Parathyroid adenoma (tissue), 2 donors: Measurements from ENCODE around the gene FBXL5.
A peak's percentile ranks its signal among the peaks of the same experiment; 100 is the strongest.

Experiments used
- H2AFZ ChIP-seq: fragments of 300-600 bp; sonication (generic); one replicate; pipeline ENCODE4 v1.7.0; 2017; ENCODE audit warnings: antibody characterized with exemption, mild to moderate bottlenecking
- H3K27ac ChIP-seq: fragments of 300-600 bp; sonication (generic); one replicate; pipeline ENCODE4 v1.7.0; 2017
- H3K27me3 ChIP-seq: fragments of 300-600 bp; sonication (generic); one replicate; pipeline ENCODE4 v1.7.0; 2017; ENCODE audit warnings: low read length; ENCODE audit not compliant: control insufficient read depth, insufficient read depth
- H3K36me3 ChIP-seq: fragments of 300-600 bp; sonication (generic); one replicate; pipeline ENCODE4 v1.7.0; 2017; ENCODE audit warnings: low read length; ENCODE audit not compliant: control insufficient read depth, insufficient read depth
- H3K4me1 ChIP-seq: fragments of 300-600 bp; sonication (generic); one replicate; pipeline ENCODE4 v1.7.0; 2017; ENCODE audit warnings: control low read depth
- H3K4me2 ChIP-seq: fragments of 300-600 bp; sonication (generic); one replicate; pipeline ENCODE4 v1.7.0; 2017; ENCODE audit warnings: low read length
- H3K4me3 ChIP-seq: fragments of 300-600 bp; sonication (generic); one replicate; pipeline ENCODE4 v1.7.0; 2017; ENCODE audit warnings: low read depth, low read length
- H3K79me2 ChIP-seq: fragments of 300-600 bp; sonication (generic); one replicate; pipeline ENCODE4 v1.7.0; 2017; ENCODE audit warnings: control low read depth
- H3K9ac ChIP-seq: fragments of 300-600 bp; sonication (generic); one replicate; pipeline ENCODE4 v1.7.0; 2017; ENCODE audit warnings: mild to moderate bottlenecking
- H3K9me3 ChIP-seq: fragments of 300-600 bp; sonication (generic); one replicate; pipeline ENCODE4 v1.7.0; 2017; ENCODE audit warnings: low read length; ENCODE audit not compliant: control insufficient read depth
- TF ChIP-seq, protein P1 (sequence below): fragments of 300-600 bp; sonication (generic); IDR thresholded peaks from one replicate; pipeline ENCODE4 v1.7.0; 2017; ENCODE audit warnings: antibody characterized with exemption, mild to moderate bottlenecking
- donor health status: primary hyperparathyroidism.

FBXL5 gene

DNA sequence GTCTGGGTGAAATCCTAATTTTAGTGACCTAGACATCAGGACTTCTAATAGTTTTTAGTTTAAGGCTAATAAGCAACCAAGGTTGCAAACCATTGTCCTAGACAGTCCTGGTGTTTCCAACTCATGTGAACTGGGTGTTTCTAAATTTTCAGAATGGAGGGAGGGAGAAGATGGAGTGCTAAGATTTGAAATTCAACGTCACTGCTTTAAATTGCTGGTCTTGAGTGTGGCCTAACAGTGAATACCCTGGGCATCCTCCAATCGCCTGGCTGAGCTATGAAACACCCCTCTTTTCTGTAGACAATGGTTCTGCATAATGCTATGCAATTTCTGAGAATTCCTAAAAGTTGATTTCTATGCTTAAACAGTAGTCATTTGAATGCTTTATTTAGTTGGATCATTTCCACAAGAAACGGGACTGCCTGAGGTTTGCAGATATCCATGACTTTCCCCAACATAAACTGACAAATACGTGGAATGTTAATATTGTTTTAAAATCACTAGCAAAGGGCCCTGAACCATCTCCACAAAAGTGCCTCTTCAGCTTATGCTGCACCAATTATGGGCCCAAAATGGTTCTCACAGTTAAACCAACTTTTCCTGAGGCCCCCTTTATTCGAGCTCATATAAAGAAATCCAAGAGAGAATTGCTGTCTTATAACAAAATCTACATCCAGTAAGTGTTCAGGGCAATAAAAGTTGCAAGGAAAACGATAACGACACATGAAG is 1.1 kb downstream of the FBXL5 start:
- peak overlapping the region; percentile 37 for H3K9ac ChIP-seq
- no peaks in the 10 kb centered on the region for H3K27me3 ChIP-seq
- peak overlapping the region; percentile 85 for H3K27ac ChIP-seq
- H3K79me2 ChIP-seq: peaks cover 12% of the 10 kb centered on the region
- no peaks in the 10 kb centered on the region for H3K36me3 ChIP-seq
- H3K9me3 ChIP-seq: no peaks in the 10 kb centered on the region
- peaks cover 2% of the 10 kb centered on the region for H3K4me1 ChIP-seq
- TF ChIP-seq, protein P1, sequence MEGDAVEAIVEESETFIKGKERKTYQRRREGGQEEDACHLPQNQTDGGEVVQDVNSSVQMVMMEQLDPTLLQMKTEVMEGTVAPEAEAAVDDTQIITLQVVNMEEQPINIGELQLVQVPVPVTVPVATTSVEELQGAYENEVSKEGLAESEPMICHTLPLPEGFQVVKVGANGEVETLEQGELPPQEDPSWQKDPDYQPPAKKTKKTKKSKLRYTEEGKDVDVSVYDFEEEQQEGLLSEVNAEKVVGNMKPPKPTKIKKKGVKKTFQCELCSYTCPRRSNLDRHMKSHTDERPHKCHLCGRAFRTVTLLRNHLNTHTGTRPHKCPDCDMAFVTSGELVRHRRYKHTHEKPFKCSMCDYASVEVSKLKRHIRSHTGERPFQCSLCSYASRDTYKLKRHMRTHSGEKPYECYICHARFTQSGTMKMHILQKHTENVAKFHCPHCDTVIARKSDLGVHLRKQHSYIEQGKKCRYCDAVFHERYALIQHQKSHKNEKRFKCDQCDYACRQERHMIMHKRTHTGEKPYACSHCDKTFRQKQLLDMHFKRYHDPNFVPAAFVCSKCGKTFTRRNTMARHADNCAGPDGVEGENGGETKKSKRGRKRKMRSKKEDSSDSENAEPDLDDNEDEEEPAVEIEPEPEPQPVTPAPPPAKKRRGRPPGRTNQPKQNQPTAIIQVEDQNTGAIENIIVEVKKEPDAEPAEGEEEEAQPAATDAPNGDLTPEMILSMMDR: no peak
- H3K4me3 ChIP-seq: peak overlapping the region; percentile 83
- H3K4me2 ChIP-seq: peak overlapping the region; percentile 94
- peak overlapping the region; percentile 68 for H2AFZ ChIP-seq

DNA sequence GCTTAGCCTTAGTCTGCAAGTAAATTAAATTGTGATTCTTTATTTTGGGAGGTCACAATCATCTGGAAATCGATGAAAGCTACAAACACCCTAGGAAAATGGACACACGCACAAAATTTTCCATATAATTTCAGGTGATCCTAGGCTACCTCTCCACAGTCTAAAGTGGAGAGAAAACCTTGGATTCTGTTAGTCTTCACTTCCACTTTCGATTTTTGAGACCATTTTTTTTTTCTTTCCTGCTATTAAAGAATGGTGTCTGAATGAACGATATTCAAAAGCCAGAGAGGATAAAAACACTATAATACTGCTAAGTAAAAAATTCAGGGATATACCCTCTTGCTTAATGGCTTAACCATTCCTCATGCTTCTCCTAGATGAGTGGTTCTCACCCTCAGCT is 1.7 kb downstream of the FBXL5 start:
- Histone ChIP-seq H3K4me2 (peak overlapping the region; percentile 94), H3K79me2 (peaks cover 14% of the 10 kb centered on the region), H3K4me3 (peak overlapping the region; percentile 83), H3K36me3 (no peaks in the 10 kb centered on the region), H3K4me1 (peaks cover 2% of the 10 kb centered on the region), H2AFZ (no peak overlapping the region), H3K27ac (peak overlapping the region; percentile 85), H3K9me3 (no peaks in the 10 kb centered on the region), H3K27me3 (no peaks in the 10 kb centered on the region), H3K9ac (no peak overlapping the region)
- TF ChIP-seq, protein P1: no peak

DNA sequence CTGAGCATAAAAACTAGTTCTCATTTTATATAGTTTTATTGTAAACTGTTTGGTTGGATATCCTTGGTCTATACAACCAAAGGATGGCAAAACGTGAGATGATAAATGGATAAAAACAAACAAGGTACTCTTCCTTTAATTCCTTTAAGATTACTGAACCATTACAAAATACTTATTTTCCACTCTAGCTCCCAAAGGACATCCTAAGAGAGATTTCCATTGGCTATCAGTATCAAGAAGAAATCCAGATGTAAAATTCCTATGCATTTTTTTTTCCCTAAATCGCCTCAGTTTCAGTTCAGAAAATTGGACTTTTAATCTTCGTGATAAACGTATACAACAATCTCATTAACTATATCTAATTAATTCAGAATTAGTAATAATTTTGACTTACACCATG is 2.3 kb downstream of the FBXL5 start:
- Histone ChIP-seq H3K9ac (no peak overlapping the region), H3K27me3 (no peaks in the 10 kb centered on the region), H3K4me2 (peak overlapping the region; percentile 94), H3K4me3 (peak overlapping the region; percentile 83), H3K9me3 (no peaks in the 10 kb centered on the region), H3K4me1 (peaks cover 2% of the 10 kb centered on the region), H3K79me2 (peaks cover 17% of the 10 kb centered on the region), H3K27ac (peak overlapping the region; percentile 85), H2AFZ (no peak overlapping the region), H3K36me3 (no peaks in the 10 kb centered on the region)
- TF ChIP-seq, protein P1: no peak

DNA sequence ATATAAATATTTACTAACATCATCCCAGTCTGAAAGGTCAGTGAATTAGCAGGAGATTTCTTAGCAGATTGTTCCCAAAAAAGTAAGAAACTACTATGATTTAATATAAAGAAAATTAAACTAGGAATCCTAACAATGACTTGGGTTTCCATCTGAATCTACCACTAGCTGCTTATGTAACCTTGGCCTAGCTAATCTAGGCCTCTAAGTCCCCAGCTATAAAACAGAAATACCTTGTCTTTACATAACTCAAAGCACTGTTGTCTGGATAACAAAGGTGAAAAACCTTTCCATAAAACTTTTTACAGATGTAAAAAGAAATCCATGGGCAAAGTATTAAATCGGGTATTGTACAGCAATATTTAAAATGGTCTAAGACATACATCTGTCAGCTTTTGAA is 3.0 kb downstream of the FBXL5 start:
- TF ChIP-seq, protein P1: no peak
- Histone ChIP-seq H3K27ac (peak overlapping the region; percentile 44), H3K9ac (no peak overlapping the region)

DNA sequence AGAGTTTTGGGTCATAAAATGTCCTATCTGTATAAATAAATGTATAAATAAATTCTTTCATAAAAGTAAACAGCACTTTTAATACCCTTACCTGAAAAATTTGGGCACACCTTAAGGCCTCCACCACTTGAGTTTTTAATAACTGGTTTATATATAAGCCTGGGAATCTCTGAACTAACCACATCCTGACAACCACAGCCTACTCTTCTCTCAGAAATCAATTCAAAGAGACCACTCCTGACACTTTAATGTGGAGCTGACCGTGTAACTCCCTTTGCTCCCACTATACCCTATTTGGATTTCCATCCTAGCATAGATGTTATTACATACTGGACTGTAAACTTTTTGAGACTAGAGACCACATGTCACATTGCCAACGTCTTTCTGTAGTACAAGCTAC is 3.5 kb downstream of the FBXL5 start:
- Histone ChIP-seq H3K27ac (peak overlapping the region; percentile 44), H3K36me3 (no peaks in the 10 kb centered on the region), H3K79me2 (peaks cover 19% of the 10 kb centered on the region), H3K4me1 (peaks cover 2% of the 10 kb centered on the region), H3K9me3 (no peaks in the 10 kb centered on the region), H3K4me2 (peak overlapping the region; percentile 14), H3K9ac (no peak overlapping the region), H3K4me3 (peak overlapping the region; percentile 26), H3K27me3 (no peaks in the 10 kb centered on the region), H2AFZ (no peak overlapping the region)
- TF ChIP-seq, protein P1: no peak

More for the DNA sequence above, 3.0 kb downstream of the FBXL5 start:
- H2AFZ ChIP-seq: no peak overlapping the region
- no peak overlapping the region for H3K4me3 ChIP-seq
- peaks cover 17% of the 10 kb centered on the region for H3K79me2 ChIP-seq
- peaks cover 2% of the 10 kb centered on the region for H3K4me1 ChIP-seq
- no peaks in the 10 kb centered on the region for H3K9me3 ChIP-seq
- no peaks in the 10 kb centered on the region for H3K27me3 ChIP-seq
- peak overlapping the region; percentile 23 for H3K4me2 ChIP-seq
- no peaks in the 10 kb centered on the region for H3K36me3 ChIP-seq
